ENCODE results near the gene FBXW5. TPM values are rescaled to one million over a fixed set of nuclear protein-coding genes. Genes with fewer than 3 reads are reported as not detected.

Gene FBXW5
- total and polyA plus RNA-seq, 9 of the 15 experiments (the other 6 are each of a cell fraction or from before 2014, with no cell fraction given): 0.21 to 128 (median 37.0) TPM

GRCh38 chr9:136964833-136965422 lies 20.4 kb upstream of the FBXW5 start (continued):
- no peak for TF ChIP-seq MTF1 (CRISPR knock-in tag; IDR thresholded peaks at IDR 0.05; ENCODE audit: borderline replicate concordance)
- TF ChIP-seq, protein P1, sequence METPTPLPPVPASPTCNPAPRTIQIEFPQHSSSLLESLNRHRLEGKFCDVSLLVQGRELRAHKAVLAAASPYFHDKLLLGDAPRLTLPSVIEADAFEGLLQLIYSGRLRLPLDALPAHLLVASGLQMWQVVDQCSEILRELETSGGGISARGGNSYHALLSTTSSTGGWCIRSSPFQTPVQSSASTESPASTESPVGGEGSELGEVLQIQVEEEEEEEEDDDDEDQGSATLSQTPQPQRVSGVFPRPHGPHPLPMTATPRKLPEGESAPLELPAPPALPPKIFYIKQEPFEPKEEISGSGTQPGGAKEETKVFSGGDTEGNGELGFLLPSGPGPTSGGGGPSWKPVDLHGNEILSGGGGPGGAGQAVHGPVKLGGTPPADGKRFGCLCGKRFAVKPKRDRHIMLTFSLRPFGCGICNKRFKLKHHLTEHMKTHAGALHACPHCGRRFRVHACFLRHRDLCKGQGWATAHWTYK (CRISPR knock-in tag; IDR thresholded peaks at IDR 0.05): no peak
- no peak for TF ChIP-seq ZKSCAN8 (CRISPR knock-in tag; IDR thresholded peaks at IDR 0.05)
- TF ChIP-seq NR2C1 (IDR thresholded peaks at IDR 0.05): peak; percentile 89
- peak; percentile 82 for TF ChIP-seq NR2C1 (tag; IDR thresholded peaks at IDR 0.05)
- no peak for TF ChIP-seq NFIC (IDR thresholded peaks at IDR 0.05)
- TF ChIP-seq HEY1 (CRISPR knock-in tag; IDR thresholded peaks at IDR 0.05; ENCODE audit: borderline replicate concordance): no peak
- TF ChIP-seq, protein P2, sequence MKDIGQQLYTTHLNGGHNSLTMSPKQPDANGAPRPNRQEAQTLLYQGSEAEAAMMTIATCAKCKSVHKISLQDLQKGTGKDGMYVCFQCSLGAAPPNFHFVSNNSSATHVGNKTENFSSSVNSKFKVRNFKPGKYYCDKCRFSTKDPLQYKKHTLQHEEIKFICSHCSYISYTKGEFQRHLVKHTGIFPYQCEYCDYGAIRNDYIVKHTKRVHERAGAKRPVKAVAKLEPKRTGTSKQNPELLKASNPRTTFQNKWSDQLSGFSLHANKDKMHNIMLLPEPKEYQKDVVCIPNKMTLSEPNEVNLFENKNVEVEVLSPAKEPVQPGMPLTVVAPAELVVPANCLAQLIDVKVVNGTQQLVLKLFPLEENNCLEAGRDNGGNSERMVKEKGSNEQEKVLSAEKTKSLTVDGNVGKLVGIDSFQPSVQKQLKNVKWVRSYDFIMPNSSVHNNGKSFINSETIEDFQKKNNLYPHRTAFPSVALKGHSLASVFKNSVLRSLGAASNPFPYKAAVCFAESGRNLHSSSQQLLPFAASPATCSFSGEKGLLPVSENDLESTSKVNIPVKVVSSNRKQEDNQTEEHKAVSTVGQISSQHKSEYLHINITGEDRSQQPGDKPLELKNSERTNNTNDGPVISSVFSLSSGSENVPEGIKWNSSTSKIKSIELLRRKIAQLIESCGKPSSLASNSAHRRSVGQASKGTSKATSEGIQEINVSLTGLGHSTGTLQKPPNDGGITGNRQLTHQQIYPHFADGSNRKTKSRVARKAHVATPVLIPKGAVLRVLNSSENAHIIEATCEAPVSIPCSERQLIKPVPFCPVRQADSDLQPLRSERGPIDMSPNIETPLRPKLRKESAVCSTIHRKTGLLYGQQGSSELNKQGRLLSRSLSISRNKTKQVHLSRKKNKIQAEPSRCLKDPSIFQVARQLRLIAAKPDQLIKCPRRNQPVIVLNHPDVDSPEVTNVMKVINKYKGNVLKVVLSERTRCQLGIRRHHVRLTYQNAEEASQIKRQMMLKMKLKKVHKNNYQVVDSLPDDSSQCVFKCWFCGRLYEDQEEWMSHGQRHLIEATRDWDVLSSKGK (CRISPR knock-in tag; IDR thresholded peaks at IDR 0.05): no peak
- TF ChIP-seq GABPA (tag; conservative IDR thresholded peaks at IDR 0.05; ENCODE audit: low read depth): no peak
- no peak for TF ChIP-seq GTF3C2 (IDR thresholded peaks at IDR 0.05; ENCODE audit: borderline replicate concordance, extremely low read depth, insufficient read length)
- TF ChIP-seq, protein P3, sequence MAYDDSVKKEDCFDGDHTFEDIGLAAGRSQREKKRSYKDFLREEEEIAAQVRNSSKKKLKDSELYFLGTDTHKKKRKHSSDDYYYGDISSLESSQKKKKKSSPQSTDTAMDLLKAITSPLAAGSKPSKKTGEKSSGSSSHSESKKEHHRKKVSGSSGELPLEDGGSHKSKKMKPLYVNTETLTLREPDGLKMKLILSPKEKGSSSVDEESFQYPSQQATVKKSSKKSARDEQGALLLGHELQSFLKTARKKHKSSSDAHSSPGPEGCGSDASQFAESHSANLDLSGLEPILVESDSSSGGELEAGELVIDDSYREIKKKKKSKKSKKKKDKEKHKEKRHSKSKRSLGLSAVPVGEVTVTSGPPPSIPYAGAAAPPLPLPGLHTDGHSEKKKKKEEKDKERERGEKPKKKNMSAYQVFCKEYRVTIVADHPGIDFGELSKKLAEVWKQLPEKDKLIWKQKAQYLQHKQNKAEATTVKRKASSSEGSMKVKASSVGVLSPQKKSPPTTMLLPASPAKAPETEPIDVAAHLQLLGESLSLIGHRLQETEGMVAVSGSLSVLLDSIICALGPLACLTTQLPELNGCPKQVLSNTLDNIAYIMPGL (CRISPR knock-in tag; IDR thresholded peaks at IDR 0.05): no peak
- no peak for TF ChIP-seq CREB5 (CRISPR knock-in tag; IDR thresholded peaks at IDR 0.05)
- TF ChIP-seq SMARCE1 (IDR thresholded peaks at IDR 0.05): no peak
- TF ChIP-seq POLR2AphosphoS5 (IDR thresholded peaks at IDR 0.05; ENCODE audit: control insufficient read depth, insufficient read depth, low read depth, low read length): no peak
- no peak for TF ChIP-seq MTA3 (IDR thresholded peaks at IDR 0.05; ENCODE audit: borderline replicate concordance)
- TF ChIP-seq TCF7L2 (IDR thresholded peaks at IDR 0.05; ENCODE audit: low read depth, low read length): no peak
- no peak for TF ChIP-seq NRF1 (conservative IDR thresholded peaks at IDR 0.05 in 1 of 2, IDR thresholded peaks at IDR 0.05 in 1 of 2)

Measured in K562 (cell line).